Measurements from ENCODE around the gene PSEN2. TPM values are rescaled to one million over a fixed set of nuclear protein-coding genes. Genes with fewer than 3 reads are reported as not detected.

The PSEN2 gene
- total and polyA plus RNA-seq, 2 donors (not counting 3 experiments of a cell fraction or from before 2014, with no cell fraction given) = 12.5 to 19.3 TPM

GRCh38 chr1:226940806-226941067, 70.3 kb downstream of the PSEN2 start:
- Histone ChIP-seq H3K36me3 (ENCODE audit: control insufficient read depth in 2 of 2, extremely low read depth in 1 of 2, insufficient read depth in 2 of 2, low read length in 2 of 2) (no peaks in the 10 kb centered on the region), H3K9me3 (replicated peaks; ENCODE audit: control insufficient read depth, insufficient read depth, low read length) (no peaks in the 10 kb centered on the region), H3K4me2 (ENCODE audit: insufficient read depth, low read length) (peak overlapping the region; percentile 41), H3K27ac (ENCODE audit: insufficient read depth, low read depth, low read length) (no peak overlapping the region), H3K4me3 (replicated peaks in 1 of 3; ENCODE audit: insufficient read depth in 1 of 3, low read depth in 1 of 3, low read length in 3 of 3) (peak overlapping the region in 2 of 3 experiments; percentile 17 to 54), H3K79me2 (ENCODE audit: control insufficient read depth, insufficient read depth, low read length) (no peaks in the 10 kb centered on the region), H3K4me1 (ENCODE audit: control insufficient read depth, extremely low read depth, insufficient read depth, low read length) (peaks cover 7% of the 10 kb centered on the region), H3K27me3 (ENCODE audit: control insufficient read depth in 2 of 2, insufficient read depth in 2 of 2, low read length in 2 of 2) (no peaks in the 10 kb centered on the region), H4K20me1 (replicated peaks; ENCODE audit: control insufficient read depth, extremely low read depth, insufficient read depth, low read length) (no peaks in the 10 kb centered on the region), H3K9me1 (replicated peaks; ENCODE audit: control insufficient read depth, extremely low read depth, insufficient read depth, low read length) (no peaks in the 10 kb centered on the region), H3K9ac (replicated peaks; ENCODE audit: extremely low read depth, insufficient read depth, low read length) (no peak overlapping the region), H2AFZ (ENCODE audit: low read depth, low read length) (peak overlapping the region; percentile 80)
- FAIRE-seq (no peak), DNase-seq (ENCODE audit: low read depth, low spot score) (no peak)
- BruUV-seq (replicated peaks) = no TSS peak
- POLR2A ChIA-PET = interaction anchor here (1.2 kb wide), 1 partner anchor 113 kb away, joined by 3 read pairs; no protein-coding TSS in a partner anchor
- TF ChIP-seq MAX (IDR thresholded peaks at IDR 0.05; ENCODE audit: insufficient read depth, insufficient read length) = no peak
- TF ChIP-seq JUN (IDR thresholded peaks at IDR 0.05; ENCODE audit: borderline replicate concordance, insufficient read depth, insufficient read length, low read depth) = no peak
- TF ChIP-seq EZH2 (IDR thresholded peaks at IDR 0.05; ENCODE audit: borderline replicate concordance, low read depth, low read length, severe bottlenecking) = no peak
- TF ChIP-seq MYC (IDR thresholded peaks at IDR 0.05; ENCODE audit: low read depth, low read length) = no peak
- no peak for TF ChIP-seq GATA2 (IDR thresholded peaks at IDR 0.05; ENCODE audit: insufficient read depth, insufficient read length, low read depth, low read length)
- TF ChIP-seq CTCF (IDR thresholded peaks at IDR 0.05; ENCODE audit: extremely low read depth in 1 of 2, insufficient read depth in 1 of 2, low read depth in 1 of 2, low read length in 2 of 2) = no peak
- TF ChIP-seq FOS (IDR thresholded peaks at IDR 0.05; ENCODE audit: borderline replicate concordance, insufficient read depth, low read length) = no peak
- TF ChIP-seq POLR2AphosphoS5 (IDR thresholded peaks at IDR 0.05; ENCODE audit: insufficient read depth, low read depth, low read length) = no peak
- TF ChIP-seq POLR2A (IDR thresholded peaks at IDR 0.05; ENCODE audit: low read depth, low read length) = no peak
- dilution Hi-C loops (cut with MboI; ENCODE audit: extremely low pct_ligation_motif_present, low sequenced_read_pairs) (no loop called here), intact Hi-C loops (cut with micrococcal nuclease) (loop anchor here (1.0 to 10.0 kb wide), 2 partner anchors 70 to 206 kb away; partner anchors contain the start of genes ITPKB and PSEN2)
- CTCF ChIA-PET = interaction anchor here (0.7 to 2.3 kb wide), 3 partner anchors 9 to 290 kb away, joined by 3 to 10 read pairs (median 4); no protein-coding TSS in a partner anchor
